GM12801 (cell line): ENCODE data around the gene CPLANE2.

Experiments
- TF ChIP-seq, protein P1 (sequence below): IDR thresholded peaks from one replicate; pipeline ENCODE4 v1.5.1; 2011; ENCODE audit warnings: control low read depth; ENCODE audit not compliant: insufficient read length; ENCODE audit errors: extremely low read depth

CPLANE2 gene

DNA sequence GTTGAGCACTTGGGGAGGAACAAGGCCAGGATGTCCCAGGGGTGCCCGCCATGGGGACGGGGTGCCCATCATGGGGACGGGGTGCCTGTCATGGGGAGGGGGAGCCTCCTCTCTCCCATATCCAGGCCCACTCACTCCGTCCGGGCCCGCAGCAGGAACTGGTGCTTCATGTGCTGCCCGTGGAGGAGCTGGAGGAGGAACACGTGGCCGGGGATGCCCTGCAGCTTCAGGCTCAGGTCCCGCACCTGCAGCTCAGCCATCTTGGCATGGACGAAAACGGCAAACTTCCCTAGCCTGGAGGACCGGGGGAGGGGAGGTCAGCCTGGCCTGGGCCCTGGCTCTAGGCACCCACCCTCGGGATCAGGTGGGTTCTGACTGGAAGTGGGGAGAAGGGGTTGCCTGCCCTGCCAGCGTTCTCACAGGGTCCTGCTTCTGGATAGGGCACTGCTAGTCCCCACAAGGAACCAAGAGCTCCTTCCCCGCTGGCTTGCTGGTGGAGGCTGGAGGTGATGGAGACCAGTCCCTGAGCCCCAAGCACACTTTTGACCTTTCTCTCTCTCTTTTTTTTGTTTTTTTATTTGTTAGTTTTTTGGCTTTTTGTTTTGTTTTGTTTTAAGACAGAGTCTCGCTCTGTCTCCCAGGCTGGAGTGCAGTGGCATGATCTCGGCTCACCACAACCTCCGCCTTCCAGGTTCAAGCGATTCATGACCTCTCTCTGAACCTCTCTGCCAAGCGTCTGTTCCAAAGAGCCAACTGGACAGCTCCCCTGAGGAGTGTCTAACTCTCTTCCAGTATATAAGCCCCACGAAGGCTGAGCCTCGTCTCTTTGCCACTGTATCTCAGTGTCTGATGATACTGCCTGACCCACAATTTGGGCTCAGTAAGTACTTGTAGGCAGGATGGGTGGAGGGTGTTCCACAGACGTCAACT, 34.4 kb downstream of the CPLANE2 start:
- TF ChIP-seq, protein P1, sequence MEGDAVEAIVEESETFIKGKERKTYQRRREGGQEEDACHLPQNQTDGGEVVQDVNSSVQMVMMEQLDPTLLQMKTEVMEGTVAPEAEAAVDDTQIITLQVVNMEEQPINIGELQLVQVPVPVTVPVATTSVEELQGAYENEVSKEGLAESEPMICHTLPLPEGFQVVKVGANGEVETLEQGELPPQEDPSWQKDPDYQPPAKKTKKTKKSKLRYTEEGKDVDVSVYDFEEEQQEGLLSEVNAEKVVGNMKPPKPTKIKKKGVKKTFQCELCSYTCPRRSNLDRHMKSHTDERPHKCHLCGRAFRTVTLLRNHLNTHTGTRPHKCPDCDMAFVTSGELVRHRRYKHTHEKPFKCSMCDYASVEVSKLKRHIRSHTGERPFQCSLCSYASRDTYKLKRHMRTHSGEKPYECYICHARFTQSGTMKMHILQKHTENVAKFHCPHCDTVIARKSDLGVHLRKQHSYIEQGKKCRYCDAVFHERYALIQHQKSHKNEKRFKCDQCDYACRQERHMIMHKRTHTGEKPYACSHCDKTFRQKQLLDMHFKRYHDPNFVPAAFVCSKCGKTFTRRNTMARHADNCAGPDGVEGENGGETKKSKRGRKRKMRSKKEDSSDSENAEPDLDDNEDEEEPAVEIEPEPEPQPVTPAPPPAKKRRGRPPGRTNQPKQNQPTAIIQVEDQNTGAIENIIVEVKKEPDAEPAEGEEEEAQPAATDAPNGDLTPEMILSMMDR, result no peak

DNA sequence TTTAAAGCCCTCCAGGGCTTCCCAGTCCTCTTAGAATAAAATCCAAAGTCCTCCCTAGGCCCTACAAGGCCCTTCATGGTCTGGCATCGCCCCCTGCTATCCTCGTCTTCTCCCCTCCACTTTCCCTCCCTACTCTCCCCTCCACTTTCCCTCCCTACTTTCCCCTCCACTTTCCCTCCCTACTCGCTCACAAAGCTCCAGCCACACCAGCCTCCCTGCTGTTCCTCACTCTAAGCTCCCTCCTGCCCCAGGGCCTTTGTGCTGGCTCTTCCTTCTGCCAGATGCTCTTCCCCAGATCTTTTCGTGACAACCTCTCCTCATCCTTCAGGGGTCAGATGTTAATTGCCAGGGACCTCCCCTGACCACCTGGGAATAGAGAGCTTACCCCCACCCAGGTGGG, 37.3 kb downstream of the CPLANE2 start:
- TF ChIP-seq, protein P1, result no peak

DNA sequence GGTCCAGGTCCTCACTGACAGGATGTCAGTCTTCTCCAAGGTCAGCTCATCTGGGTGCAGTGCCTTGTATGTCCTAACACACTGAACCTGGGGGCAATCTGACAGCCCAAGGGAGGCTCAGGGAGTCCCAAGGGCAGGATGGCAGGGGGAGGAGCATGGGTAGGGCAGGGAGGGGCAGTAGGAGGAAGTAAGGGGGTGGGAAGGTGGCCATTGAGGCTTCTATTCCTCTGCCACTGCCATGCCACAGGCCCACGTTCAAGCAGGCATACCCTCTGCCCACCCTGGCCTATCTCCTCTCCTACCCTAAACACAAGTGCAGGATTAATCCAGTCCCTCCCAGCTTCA, 37.9 kb downstream of the CPLANE2 start:
- TF ChIP-seq, protein P1, result no peak

DNA sequence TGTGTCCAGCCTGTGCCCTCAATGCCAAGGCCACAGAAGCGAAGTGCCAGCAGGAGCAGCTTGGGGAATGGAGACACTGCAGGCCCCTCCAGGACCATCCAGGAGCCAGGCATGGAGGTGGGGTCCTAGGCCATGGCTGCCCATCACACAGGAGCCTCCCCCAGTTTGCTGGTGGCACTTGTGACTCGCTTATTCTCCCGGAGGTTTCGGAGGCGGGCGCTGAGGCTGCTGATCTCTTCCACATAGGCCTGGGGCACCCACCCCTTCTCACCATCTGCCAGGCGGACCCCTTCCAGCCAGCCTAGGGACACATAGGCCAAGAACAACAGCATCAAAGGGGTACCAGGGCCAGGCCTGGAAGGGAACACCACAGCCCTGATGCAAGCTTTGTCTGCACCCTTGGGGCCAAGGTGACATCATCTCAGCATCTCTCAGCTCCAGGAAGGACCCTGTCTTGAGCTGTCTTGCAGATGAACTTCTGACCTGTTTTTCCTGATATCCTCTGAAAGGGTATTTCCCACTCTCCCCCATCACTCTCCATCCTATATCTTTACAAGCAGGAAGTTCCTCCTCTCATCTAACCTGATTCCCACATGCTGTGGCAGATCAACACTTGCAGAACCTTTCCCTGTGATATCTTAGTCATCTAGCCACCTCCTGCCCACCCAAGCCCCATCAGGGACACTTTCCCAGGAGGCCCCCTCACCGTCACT, 38.4 kb downstream of the CPLANE2 start:
- TF ChIP-seq, protein P1, result no peak

DNA sequence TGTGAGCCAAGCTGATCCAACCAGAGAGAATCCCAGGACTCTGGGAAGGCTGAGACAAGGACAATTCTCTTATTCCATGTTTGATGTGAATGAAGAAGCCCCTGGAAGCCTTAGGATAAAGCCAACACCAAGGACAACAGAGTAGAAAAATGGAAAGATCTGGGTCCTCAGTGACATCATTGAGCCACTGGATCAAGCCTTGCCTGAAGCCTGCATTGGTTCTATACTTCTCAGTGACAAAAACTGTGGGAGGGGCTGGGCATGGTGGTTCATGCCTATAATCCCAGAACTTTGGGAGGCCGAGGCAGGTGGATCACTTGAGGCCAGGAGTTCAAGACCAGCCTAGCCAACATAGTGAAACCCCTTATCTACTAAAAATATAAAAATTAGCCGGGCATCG, 40.1 kb downstream of the CPLANE2 start:
- TF ChIP-seq, protein P1, result no peak

DNA sequence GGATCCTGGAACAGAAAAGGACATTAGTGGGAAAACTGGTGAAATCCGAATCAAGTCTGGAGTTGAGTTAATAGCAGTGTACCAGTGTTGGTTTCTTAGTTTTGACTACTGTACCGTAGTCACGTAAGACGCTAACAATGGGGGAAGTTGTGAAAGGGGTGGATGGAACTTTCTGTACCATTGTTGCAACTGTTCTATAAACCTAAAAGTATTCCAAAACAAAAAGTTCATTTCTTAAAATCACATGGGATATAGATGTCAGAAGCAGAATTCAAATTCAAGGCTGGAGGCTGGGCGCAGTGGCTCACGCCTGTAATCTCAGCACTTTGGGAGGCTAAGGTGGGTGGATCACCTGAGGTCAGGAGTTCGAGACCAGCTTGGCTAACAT, 41.5 kb downstream of the CPLANE2 start:
- TF ChIP-seq, protein P1, result no peak

DNA sequence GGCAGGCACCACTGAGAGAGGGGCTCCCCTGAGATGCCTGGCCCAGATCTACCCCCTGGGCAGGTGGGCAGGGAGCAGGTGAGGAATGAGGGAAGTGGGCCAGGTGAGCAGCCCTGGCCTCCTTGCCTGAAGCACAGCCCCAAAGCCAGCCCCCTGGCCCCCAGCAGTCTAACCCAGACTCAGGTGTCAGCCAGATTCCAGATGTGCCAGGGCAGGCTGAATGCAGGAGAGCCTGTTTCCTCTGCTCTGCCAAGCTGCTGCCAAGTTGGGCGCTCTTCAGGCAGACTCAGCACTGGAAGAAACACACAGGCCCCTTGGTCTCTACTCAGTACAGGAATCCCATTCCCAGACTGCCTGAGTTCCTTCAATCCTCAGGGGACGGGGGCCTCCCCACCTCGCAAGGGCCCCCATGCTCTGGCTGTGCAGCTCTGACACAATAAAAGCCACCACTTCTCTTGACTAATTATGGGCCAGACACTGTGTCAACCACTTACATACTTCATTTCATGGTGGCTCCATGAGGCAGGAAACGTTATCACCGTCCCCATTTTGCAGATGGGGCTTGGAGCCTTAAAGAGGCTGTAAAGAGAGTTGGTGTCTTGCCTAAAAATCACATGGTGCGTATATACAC, 45.0 kb downstream of the CPLANE2 start:
- TF ChIP-seq, protein P1, result no peak
